Uterus (tissue), 2 donors: ENCODE data around the gene RPUSD2.

Experiments used
- CTCF ChIP-seq, 4 experiments: fragments of 200-600 bp in 2 of 4; fragments of 450-650 bp in 2 of 4; sonication (generic) in 2 of 4; IDR thresholded peaks; one replicate each; pipeline ENCODE4 v1.5.1; 2016 to 2019; ENCODE audit warnings: antibody characterized with exemption in 4 of 4, mild to moderate bottlenecking in 2 of 4, moderate library complexity in 1 of 4
- POLR2A ChIP-seq, 2 donors: fragments of 450-650 bp; IDR thresholded peaks; one replicate each; pipeline ENCODE4 v1.6.1; 2016; ENCODE audit warnings: antibody characterized with exemption in 2 of 2, mild to moderate bottlenecking in 1 of 2, moderate library complexity in 1 of 2

- TF ChIP-seq CTCF (IDR thresholded peaks at IDR 0.05): no peak
- no peak for TF ChIP-seq POLR2A (IDR thresholded peaks at IDR 0.05)
Observed at GRCh38 chr15:40590667-40591050, 21.6 kb downstream of the RPUSD2 start.
